ENCODE measurements around the gene C1QTNF1.

- no peak for TF ChIP-seq CTCF (IDR thresholded peaks at IDR 0.05)
- no peak for TF ChIP-seq POLR2A (IDR thresholded peaks at IDR 0.05)
- no peak for TF ChIP-seq POLR2AphosphoS5 (IDR thresholded peaks at IDR 0.05)
- no peak for TF ChIP-seq EP300 (IDR thresholded peaks at IDR 0.05)
These were observed 40.1 kb downstream of the C1QTNF1 start for GRCh38 chr17:79064026-79064425.
